Stimulated activated CD8-positive, alpha-beta memory T cell treated with anti-CD3 and anti-CD28 coated beads, Interleukin-4, amount 100 ng/mL, for 24 hours (primary cell): ENCODE results near the gene CCM2L.

Experiments
- DNase-seq: peaks from one replicate; pipeline ENCODE4 v3.0.0-alpha.2; 2020; ENCODE audit warnings: low read depth

The CCM2L gene

DNA sequence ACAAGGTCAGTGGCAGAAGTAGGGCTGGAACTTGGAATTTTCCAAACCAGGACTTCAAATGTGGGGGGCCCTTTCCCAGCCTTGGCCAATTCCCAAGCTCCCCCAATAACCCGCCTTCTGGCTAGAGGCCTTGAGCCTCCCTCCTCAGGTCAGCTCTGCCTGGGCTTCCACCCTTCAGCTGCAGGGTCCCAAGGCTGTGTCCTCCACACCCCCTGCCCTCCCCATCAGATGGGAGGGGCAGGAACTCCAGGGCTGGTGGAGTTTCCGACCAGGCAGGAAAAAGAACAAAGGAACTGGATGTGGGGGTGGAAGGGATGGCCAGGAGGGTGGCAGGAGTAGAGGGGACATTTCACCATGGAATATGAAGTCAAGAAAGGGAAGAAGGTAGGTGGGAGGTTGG lies at the start of gene CCM2L:
Gene CCM2L (plus strand): TSS at position 338 of the 400 bp plus-strand sequence. CDS start 17 bp downstream, at position 355.
- no peak for DNase-seq

DNA sequence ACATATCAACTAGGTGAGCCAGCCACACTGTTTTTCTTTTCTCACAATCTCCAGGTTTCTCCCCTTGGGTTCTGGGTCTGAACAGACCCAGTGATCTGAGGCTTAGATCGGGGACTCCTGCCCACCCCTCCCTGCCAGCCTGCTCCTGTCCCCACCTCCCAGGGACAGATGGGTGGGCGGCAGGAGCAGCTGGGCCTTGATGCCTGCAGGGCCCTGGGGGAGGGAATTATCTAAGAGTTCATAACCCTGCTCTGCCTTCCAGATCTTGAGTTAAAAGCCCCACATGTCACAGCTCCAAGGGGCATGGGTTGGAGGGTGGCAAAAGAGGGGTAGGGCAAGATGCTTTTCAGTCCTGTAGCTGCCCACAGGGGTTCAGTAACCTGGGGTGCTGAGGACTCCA lies 47.5 kb upstream of the CCM2L start:
- DNase-seq = no peak

DNA sequence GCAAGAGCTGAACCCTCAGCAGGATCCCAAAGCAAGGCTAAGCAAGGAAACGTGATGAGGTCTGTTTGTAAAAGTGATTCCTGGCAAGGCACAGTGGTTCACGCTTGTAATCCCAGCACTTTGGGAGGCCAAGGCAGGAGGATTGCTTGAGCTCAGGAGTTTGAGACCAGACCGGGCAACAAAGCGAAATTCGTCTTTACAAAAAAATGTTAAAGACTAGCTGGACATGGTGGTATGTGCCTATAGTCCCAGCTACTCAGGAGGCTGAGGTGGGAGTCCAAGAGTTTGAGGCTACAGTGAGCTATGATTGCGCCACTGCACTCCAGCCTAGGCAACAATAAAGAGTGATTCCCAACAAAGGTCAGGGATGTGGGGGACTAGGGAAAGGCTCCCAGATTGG lies 46.3 kb upstream of the CCM2L start:
- no peak for DNase-seq

DNA sequence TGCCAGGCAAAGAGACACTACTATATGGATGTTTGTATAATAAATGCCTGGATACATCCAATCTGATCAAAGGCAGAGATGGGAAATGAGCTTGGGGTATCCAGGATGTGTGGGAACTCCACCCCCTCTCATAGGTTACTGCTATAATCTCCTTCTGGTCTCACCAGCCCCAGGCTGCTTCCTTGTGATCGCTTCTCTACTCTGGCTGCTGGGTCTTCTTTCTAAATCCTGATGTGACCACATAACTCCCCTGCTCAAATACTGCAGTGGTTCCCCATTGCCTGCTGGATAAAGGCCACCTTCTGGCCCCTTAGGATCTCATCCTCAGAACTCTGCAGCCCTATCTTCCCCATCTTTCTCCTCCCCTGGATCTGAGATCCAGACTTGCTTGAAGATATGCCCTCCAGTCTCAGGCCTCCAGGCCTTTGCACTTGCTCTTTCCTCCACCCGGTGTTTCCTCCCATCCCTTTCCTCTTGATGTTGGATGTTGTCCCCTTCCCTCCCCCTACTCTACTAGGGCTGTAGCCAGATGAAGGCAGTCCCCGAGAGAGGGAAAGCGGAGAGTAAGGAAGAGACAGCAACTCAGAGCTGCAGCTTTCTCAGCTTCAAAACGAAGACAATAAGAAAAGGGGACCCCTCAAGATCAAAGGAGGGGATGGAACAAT lies 43.1 kb upstream of the CCM2L start:
- no peak for DNase-seq

DNA sequence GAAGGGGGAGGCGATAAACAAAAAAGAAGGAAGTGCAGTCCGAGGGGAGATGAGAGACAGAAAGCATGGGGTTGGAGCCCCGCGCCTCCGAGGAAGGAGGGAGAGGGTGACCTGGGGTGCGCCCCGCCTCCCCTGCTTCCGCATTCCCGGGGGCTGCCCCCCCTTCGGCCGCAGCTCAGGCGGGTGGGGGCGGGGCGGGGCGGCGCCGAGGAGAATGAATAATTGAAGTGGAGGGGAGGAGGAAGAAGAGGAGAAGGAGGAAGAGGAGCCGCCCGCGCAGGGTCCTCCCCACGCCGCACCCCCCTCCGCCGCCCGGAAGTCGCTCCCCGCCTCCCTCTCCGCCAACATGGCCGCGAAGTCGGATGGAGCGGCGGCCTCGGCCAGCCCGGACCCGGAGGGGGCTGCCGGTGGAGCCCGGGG lies 42.4 kb upstream of the CCM2L start, which contains the start of gene XKR7:
Gene XKR7 (plus strand): TSS at position 322 of the 420 bp plus-strand sequence. CDS start 25 bp downstream, at position 347.
- DNase-seq = no peak

DNA sequence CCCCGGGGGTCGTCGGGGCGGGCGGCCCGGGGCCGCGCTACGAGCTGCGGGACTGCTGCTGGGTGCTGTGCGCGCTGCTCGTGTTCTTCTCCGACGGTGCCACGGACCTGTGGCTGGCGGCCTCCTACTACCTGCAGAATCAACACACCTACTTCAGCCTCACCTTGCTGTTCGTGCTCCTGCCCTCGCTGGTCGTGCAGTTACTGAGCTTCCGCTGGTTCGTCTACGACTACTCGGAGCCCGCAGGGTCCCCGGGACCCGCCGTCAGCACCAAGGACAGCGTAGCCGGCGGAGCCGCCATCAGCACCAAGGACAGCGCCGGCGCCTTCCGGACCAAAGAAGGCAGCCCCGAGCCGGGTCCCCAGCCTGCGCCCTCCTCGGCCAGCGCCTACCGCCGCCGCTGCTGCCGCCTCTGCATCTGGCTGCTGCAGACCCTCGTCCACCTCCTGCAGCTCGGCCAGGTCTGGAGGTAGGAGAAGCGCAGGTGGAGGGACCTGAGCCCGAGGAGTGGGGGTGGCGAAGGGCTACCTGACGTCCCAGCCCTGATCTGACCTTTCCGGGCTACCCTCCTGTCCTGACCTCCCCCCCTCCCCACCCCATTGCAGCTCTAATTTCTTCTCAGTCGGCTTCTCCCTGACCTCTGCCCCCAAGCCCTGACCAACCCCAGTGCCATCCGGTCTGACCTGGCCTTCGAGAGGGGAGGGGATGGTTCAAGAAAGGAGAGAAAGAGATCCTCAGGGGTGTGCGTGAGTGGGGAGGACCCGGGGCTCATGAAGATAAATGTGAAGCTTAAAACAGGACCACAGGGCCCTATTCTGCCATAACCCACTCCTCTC lies 41.7 kb upstream of the CCM2L start:
- DNase-seq = peak; percentile 62

DNA sequence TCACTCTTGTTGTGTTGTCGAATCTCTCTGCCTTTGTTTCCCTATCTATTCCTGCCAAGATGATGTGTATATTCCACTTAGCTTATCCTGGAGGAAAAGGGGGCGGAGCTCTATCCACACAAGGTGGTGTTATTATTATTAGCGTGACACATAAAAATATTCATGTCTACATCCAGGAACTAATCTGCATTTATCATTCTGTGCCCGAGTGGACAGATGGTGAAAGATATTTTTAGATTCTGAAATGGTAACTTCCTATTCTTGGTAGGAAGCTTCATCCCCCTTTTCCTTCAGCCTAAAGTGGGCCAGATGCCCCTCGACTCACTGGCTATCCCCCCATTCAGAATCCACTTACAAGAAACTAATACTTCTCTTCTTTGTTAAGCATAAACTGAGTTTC lies 40.2 kb upstream of the CCM2L start:
- no peak for DNase-seq

DNA sequence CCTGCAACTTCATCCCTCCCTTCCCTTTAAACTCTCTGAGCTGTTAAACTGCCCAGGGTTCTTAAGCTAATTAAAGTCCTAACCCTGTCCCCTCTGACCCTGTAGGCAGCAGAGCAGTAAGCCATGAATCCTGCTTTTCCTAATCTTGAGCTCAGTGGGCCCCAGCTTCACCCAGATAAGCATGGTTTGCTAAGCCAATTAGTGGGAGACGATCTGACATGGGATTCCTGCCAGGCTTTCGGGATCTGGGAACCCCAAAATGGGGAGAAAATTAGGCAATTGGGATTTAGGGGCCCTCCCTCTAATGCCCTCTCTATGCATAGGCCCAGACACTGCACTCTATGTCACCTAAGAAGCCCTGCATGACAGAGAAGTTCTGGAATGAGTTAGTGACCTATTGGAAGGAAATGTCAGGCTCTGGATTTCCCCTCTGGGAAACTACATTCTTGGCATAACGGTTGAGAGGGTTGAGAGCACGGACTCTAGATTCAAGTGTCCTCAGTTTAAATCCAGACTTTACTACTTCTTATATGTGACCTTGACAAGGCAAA lies 37.7 kb upstream of the CCM2L start:
- no peak for DNase-seq

DNA sequence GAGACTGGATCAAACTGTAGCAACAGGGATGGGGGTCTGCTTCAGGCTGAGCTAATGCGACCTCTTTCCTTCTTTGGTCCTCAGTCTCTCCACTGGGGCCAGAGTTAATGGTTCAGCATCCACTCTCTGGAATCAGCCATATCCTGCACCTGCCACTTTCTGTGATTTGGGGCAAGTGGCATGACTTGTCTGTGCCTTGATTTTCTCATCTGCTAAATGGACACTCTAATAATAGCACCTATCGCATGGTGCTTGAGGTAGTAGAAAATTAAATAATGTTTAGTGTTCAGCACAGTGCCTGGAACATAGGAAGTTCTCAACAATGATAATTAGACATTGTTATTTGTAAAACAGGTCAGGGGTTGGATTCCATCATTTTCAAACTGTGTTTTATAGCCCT lies 35.9 kb upstream of the CCM2L start:
- DNase-seq = no peak

DNA sequence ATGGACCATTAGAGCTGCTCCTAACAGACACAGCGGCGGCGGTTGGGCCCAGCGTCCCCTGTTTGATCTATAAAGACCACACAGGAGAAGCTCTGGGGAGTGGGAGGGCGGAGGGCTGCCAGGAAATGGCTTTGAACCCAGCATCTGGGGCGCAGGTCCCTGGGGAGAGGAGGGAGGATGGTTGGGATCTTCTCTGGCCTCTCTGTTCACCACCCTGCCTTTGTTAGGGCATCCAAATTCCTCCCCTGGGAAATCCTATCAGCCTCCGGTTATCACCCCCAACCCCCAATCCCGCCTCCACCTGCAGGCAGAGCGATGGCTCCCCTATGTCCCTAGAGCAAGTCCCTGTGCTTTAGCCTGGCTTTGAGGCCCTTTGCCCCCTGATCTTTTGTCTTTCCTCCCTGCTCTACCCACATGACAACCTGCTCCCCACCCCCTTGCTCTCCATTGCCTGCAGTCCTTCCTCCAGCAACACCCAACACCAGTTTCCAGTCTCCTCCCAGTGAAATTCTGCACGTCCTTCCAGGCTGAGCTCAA lies 35.2 kb upstream of the CCM2L start:
- DNase-seq = no peak

DNA sequence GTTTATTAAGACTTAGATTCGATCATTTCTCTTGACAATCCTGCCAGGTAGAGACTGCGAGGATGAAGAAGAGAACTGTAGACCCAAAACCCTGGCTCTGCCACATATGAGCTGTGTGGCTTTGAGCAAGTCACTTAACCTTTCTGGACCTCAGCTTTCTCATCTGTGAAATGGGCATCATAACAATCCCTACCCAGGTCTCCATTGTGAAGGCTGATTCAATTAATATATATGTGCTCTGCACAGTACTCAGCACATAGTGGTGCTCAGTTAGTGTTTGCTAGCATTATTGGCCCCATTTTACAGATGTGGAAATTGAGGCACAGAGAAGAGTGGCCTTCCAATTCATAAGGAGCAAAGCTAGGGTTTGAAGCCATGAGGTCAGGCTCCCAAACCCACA lies 34.4 kb upstream of the CCM2L start:
- DNase-seq = no peak

DNA sequence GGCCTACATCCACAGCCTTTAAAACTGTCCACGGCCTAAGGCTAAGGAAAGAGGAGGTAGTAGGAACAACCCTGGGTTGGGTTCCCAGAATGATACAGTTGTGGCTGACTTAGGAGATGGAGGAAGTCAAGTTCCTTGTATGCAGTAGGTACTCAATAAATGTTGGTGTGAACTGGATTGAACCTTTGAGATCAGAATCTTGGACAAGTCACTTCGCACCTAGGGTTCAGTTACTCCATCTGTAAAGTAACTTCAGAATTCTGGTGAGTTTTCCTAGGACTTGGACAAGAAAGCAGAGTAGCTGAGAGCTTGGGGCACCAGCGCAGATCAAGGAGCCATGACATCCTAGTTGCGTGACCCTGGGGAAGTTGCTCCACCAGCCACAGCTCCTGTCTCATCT lies 33.2 kb upstream of the CCM2L start:
- DNase-seq = no peak

DNA sequence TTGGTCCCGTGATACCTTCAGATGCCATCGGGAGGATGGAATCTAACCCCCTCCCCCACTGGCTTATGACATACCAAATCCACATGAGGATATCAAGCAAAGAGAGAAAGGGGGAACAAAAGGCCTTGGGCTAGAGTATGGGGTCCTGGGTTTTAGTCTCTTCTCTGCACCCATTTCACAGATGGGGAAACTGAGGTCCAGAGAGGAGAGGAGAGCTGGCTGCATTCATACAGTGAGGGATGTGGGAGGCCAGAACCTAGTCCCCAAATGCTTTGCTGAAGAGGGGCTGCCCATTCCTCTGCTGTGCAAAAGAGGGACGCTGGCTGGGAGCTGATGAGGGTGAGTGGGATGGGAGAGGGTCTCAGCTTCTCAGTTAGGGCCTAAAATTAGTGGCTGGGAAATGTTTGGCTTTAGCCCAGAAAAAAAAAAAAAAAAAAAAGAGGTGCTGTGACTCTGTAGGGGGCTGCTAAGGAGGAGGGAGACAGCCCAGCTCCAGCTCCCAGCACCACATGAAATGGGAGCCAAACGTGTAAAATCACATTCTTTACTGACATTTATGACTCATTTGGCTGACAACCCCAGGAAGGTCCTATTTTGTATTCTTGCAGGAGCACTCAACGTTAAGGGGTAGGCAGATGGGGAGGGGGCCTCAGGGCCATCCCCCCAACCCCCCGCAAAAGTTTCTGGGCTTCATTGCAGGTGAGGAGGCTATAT lies 30.4 kb upstream of the CCM2L start:
- no peak for DNase-seq

DNA sequence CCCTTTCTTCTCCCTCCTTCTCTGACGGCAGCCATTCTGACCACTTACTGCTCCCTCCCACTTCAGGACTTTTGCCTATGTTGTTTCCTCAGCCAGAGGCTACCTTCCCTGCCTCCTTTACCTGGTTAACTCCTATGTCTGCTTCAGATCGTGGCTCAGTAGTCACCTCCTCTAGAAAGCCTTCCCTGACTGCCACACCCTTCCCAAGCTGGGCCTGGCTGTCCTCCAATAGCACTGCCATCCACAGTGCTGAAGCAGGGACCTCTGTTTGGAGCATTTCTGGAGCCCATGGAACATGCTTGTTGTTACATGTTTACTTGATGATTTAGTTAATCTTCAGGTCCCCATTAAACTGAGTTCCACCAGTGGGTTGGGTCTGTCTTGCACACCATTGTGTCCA lies 28.5 kb upstream of the CCM2L start:
- no peak for DNase-seq

DNA sequence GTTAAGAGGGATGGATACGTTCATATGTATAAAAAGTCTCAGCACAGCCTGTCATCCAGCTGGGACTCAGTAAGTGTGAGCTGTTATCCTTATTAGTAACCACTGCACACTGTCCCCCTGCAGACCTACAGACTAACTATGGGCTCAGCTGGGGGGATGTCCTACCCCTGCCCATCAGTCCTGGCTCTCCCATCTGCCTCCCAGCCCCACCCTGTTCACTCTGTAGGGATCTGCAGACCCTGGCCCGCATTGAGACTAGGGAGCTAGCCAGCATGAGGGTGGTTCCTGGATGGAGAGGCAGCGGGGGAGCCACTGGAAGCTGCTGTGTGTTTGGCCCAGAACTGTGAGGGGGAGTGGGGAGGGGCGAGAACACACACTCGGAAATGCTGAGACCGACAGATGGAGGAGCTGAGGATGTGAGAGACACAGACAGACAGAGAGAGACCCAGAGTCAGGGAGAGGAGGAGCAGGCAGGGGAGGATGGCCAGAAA lies 25.2 kb upstream of the CCM2L start:
- no peak for DNase-seq

DNA sequence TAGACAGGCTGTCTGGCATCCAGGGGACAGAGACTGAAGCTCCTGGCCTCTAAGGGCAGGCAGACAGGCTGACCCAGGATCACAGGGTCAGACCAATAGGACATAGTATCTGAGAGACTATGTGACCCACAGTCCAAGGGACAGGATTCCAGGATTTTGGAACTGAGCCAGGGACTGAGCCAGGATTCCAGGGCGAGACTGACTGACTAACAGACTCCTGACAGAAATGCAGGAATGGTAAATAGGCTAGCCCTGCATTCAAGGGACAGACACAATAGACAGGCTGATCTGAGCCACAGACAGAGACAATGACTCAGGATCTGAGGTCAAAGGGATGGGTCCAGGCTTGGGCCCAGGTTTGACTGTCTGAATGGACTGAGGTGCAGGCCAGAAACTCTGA lies 22.5 kb upstream of the CCM2L start:
- DNase-seq = no peak

DNA sequence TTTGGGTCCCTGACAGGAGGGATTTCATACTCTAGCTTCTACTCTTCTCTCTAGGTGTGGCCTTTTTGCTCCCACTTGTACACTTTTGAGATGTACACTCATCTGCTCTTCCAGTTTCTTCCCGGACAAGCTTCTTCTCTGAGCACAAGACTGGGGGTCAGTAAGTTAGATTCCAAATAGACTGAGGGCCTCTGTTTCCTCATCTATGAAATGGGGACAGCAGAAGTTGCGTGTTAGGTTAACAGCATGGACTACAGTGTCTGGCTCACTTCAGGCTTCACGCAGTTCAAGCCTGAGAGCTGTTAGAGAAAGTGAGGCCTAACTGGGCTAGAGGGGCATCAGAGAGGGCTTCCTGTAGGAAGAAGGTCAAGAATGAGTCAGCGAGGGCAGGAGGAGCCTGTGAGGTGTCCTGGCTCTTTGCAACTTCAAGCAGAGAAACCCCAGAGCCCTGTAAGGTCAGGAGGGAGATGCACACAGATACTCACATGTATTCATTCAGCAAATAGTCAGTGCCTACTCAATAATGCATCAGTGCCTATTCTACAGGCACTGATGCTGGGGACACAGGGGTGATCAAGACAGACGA lies 21.7 kb upstream of the CCM2L start:
- no peak for DNase-seq

DNA sequence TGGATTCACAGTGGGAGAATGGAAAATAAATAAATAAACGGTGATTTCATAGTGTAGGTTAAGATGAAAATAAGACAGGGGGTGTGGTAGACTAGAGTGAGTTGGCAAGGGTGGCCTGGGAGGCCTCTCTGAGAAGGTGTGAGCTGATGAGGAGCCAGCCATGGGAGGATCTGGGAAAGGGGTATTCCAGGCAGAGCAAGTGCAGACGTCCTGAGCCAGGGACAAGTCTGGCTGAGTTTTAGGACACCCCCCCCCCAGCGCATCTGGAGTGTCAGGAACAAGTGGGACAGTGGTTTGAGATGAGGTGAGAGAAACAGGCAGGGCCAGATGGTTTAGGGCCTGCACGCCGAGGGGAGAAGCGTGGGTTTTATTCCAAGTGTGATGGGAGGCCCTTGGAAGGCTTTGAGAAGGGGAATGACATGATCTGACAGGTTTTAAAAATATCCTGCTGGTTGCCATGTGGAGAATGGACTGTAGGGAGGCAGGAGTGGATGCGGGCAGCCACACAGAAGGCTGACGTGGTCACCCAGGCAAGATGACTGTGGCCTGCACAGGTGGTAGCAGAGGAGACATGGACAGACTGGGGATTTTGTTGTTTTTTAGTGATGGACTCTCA lies 21.1 kb upstream of the CCM2L start:
- no peak for DNase-seq

DNA sequence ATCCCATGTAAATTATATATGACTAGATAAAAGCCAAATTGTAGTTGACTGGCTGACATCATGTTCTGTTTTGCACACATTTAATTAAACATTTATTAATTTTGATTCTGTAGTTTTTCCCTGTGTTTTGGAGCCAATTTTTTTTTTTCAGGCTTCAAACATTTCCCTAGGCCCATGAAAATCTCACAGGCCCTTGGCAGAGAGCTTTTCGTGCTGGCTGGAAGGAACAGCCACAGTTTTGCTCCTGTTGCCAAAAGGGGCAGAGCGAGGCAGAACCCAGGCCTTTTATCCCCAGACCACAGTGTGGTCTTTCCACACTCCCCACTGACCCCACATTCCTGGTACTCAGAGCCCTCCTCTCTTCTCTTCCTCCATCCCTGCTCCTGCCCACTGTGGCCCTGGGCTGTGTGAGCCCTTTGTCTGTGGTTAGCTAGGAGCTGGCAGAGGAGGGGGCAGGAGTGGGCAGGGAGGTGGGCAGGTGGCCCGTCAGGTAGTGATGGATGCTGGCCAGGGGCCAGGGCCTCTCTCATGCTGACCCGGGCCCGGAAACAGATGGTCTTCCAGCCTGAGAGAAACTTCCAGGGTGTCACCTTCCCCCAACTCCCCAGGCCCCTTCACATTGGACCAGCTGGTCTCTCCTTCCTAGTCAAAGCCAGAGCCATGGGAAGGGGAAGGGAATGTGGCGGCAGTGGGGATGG lies 19.4 kb upstream of the CCM2L start:
- no peak for DNase-seq

DNA sequence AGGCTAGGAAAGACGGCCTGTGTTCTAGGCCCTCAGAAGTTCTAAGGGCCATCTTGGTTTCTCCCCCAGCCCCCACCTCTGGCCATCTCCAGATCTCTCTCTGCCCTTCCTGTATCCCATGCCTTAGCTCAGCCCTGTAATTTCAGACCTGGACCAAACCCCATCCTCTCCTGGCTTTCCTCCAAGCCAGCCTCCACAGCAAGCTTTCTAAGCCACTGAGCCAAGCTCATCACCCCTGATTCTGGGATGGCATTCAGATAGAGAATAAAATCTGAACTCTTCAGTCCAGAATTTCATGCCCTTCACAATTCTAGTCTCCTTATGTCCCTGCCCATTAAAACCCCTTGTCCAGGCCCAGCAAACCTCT lies 18.9 kb upstream of the CCM2L start:
- DNase-seq = no peak

DNA sequence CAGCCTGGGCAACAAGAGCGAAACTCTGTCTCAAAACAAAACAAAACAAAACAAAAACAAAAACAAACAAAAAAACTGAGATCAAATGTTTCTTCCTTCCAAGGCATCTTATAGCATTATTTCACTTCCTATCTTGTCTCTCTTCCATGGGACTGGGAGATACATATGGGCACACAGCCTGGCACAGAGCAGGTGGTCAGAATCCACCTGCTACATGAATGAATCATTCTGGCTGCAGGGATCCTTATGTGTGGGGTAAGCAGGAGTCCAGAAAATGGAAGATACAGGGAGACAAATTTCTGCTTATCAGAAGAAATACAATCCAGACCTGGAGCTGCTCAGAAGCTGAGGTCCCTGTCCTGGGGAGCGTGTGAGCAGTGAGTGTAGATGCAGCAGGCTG lies 18.2 kb upstream of the CCM2L start:
- DNase-seq = no peak
